CD4-positive, alpha-beta T cell treated with Interleukin-17A for 4 hours (primary cell): ENCODE results near the gene ZNF362.

Source experiments
- DNase-seq: peaks from one replicate; pipeline ENCODE4 v3.0.0-alpha.2; 2020; ENCODE audit warnings: mixed read lengths

Gene ZNF362

GRCh38 chr1:33330906-33331305 is 74.6 kb downstream of the ZNF362 start:
- no peak for DNase-seq

DNA sequence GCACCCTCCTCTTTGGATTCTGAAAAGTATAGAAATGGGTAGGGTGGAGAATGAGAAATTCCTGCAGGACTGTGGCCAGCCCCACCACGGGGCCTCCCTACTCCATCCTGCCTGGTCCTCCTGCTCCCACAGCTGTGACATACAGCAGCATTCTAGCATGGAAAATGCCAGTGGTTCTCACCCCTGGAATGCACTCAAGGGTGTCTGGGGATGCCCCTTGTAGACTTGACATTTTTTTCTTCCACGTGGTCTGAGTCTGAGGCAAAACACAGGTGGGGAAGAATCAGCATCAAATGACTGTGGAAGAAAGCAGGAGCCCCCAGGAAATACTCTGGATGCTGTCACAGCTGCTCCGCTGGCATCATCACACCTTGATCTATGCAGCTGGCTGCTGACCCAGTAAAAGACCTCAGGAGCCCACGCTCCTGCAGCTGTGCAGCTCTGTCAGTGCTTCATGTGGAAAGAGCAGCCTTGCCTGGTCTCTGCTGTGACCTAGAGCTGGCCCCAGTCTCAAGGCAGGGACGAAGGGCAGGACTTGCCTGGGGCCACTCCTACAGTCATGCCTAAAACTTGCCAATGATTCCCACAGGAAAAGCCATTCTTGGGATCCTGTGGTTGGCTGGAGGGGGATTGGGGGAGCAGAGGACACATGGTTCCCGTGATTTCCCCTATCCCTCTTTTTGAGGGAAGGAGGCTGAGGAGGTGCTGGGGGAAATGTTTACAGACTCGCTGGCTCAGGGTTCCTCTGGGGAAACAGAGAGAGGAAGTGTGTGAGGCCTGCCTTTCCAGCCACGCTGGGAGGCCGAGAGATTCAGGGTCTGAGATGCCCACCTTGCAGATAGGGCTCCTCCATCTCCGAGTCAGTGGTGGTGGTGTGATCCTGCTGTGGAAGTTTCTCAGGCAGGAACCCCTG is 75.4 kb downstream of the ZNF362 start:
- DNase-seq, result no peak

DNA sequence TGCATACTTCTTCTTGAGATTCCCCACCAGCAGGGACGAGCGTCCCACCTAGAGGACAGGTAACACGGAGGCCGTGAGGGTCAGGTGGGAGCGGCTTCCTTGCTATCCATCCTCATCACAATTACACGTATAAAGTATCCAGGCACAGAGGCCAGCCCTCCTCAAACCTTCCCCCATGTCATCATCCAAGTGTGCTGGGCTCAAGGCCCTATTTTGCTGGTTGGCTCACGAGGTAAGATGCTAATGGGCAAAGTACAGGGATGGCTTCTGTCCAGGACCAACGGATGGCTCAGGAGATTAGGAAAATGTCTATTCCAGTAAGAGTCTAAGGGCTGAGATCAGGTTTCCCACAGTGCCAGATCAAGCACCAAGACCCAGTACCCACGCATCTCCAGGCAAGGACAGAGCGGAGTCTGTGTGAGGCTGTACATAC is 76.1 kb downstream of the ZNF362 start:
- DNase-seq, result no peak

GRCh38 chr1:33332881-33333280 is 76.6 kb downstream of the ZNF362 start:
- no peak for DNase-seq

GRCh38 chr1:33334081-33334552 is 77.8 kb downstream of the ZNF362 start:
- no peak for DNase-seq

DNA sequence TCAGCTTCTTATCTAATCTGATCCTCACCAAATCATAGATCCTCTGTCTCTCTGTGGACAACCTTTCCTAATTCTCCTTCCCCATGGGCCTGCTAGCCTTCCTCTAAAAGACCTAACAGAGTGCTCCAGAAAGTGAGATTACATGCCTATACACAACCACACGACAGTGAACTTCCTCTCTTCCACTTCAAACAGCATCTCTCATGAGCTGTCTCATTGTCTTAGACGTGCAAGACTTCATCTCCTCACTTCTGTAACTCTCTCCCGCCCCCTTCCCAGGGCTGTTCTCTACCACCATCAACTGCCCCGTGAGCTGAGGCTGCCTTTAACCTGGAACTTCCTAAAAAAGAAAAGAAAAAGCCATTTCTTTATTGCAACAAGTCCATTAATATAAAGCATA is 78.7 kb downstream of the ZNF362 start:
- DNase-seq, result no peak

DNA sequence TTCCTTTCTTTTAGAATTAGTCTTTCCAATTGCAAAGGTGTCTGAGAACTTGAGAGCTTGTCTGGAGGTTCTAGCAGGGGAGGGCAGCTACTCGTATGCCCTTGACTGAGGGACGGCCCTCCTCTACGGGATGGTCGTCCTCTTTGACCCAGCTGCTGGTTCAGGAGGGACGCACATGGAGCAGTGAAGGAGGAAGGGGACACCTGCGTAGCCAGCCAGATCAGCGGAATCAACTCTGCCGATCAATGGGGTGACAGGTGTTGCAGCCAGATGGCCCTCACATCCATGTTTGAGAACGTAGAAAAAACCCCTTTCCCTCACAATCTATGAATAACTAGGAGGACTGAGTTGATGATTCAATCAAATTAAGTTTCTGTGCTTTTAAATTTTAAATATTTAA is 80.3 kb downstream of the ZNF362 start:
- no peak for DNase-seq

- no peak for DNase-seq
Observed at GRCh38 chr1:33337441-33337840, 81.1 kb downstream of the ZNF362 start.

DNA sequence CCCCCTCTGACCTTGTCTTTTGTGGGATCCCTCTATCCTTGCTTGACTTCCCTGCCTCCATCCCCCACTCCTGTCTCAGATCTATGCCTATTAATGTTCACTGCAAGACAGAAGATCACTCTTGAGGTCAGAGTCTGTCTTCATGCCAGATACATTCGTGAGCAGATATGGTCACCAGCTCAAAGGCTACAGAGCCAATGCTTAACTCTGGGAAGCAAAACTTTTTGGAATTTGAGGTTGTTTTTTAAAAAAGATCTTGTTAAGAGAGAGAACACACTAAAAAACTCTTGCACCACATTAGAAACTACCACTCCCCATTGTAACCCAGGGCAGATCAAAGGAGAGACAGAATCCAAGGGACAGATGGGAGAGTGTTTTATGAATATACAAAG is 81.8 kb downstream of the ZNF362 start:
- DNase-seq, result no peak

GRCh38 chr1:33338440-33339211 is 82.3 kb downstream of the ZNF362 start:
- DNase-seq, result no peak

DNA sequence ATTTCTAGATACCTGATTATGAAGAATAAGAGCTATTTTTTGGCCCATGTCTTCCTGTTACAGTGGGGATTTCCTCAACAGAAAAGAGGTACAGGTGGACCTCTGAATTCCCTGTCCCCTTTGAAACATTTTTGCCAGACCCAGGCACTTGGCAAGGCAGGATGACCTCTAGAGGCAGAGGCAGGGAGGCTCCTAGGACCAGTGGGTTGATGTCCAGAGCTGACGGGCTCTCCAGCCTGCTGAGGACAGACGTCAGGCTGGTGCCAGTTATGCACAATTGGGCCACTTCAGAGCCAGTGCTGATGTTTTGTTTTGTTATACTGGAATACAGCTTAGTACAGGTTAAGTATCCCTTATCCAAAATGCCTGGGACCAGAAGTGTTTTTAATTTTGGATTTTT is 83.1 kb downstream of the ZNF362 start:
- no peak for DNase-seq

GRCh38 chr1:33341190-33341589 is 84.9 kb downstream of the ZNF362 start:
- DNase-seq, result no peak

- no peak for DNase-seq
Observed at GRCh38 chr1:33342041-33342723, 85.9 kb downstream of the ZNF362 start.

GRCh38 chr1:33343539-33343938 is 87.2 kb downstream of the ZNF362 start:
- DNase-seq, result no peak

DNA sequence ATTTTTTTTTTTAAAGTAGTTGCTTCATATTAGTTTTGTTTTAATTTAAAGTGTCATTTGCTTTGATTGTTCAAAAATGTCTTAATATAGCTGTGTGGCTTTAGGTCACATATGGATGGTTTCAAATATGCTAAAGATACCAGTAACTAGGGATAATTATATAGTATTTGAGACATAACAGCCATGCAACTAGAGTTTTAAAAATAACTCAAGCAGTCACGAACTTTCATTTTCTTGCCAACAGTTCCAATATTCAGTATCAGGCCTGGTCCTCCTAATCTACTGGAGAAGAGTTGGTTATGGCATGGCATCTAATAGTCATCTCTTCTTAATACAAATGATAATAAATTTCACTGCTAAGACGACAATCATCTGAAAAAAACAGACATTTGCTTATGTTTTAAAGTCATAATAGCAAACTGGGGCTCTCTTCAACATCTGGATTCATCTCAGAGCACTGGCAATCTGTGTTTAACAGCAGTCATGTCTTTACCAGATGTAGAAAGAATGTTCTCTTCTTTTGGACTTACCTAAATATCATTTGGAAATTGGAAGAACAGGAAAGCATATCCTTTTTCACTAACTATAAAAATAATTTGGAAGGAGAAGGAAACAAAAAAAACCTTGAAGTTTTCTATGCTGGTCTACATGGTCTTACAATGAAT is 88.7 kb downstream of the ZNF362 start:
- DNase-seq, result no peak

DNA sequence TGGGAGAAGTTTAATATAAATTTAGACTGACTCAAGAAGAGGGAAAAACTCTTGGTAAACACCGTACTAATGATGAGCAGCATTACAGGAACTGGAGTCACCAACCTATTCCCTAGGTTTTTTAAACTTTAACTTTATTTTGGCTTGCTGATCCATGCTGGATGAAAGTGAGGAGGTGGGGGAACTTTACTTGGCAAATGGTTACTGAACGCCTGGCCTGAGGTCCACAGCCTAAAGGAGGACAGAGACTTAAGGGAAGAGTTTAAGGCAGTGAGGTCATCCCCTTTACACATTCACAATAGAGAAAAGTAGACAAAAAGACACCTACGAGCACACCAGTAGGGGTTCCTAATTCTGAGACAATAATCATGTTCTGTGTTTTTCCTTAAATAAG is 90.2 kb downstream of the ZNF362 start:
- no peak for DNase-seq

DNA sequence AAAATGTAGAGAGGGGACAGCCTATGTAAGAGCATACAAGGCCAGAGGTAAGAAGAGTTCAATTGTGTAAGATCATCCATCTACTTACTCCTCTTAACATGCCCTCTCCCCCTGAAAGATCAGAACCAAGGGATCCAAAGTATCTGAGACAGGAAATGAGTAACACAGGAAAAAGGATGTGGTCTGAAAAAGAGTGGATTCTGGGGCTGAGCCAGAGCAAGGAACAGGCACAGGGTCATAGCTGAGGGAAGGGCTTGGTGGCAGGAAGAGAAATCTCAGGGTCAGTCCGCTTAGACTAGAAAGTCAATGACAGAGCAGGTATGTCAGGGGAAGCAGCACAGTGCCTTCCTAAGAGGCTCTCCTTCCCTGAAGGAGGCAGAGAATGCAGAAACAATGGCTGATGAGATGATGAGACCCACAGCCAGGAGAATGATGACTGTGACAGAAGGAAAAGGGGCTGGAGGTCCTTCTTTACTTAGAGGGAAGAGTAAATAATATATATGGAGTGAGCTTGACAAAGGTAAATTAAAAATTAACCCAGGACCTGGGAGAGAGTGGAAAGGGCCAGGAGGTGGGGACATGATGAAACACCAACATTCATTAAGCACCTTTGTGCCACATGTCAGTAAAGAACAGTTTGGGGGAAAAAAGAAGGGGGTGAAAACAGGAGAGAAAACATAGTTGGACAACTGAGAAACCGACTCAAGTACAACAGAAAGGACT is 90.8 kb downstream of the ZNF362 start:
- DNase-seq, result no peak

GRCh38 chr1:33347650-33347992 is 91.3 kb downstream of the ZNF362 start:
- DNase-seq, result no peak

- no peak for DNase-seq
Observed at GRCh38 chr1:33348194-33348593, 91.9 kb downstream of the ZNF362 start.

DNA sequence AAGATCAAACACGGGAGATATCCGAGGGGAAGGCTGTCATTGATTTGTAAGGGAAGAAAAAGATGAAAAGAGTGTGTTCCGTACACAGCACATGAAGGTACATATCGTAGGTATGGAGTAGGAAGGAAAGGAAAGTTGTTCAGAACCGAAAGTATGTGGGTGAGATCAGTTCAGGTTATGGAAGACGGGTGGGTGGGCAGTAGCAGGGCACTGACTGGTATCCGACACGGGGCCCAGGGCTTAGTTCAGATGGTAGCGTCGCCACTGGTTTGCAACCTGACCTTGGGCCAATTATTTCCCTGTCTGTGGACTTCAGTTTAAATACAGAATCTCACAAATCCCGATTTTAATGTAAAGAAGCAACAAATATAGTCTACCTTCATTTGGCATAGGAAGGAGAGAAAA is 92.4 kb downstream of the ZNF362 start:
- DNase-seq, result peak; percentile 32

DNA sequence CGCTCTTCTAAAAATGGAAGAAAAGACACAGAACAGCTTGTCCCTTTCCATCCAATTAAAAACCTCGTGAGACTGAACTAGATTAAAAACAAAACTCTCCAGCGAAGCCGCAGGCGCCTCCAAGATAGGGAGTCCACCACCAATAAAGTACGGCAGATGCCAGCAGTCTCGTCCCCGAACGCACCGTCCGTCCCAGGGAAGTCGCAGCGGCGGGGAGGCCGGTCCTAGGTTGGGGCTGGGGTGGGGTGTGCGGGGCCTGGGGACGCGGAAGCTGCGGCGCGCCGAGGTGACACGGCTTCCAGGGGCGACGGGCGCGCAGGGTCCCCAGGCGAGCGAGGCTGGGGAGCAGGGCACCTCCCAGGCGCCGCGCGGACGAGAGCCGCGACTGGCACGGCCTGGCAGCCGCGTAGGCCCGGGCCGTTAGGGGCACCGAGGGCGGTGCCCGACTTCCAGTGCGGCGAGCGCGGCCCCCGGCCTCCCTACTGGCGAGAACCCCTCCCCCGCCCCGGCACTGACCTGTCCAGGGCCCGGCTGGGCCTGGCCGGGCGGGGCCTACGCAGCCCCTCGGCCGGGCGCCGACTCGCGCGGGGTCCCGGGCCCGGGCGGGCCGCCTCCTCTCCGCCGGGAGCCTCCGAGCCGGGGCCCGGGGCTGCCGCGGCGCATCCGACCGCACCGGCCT is 92.9 kb downstream of the ZNF362 start:
- peak; percentile 65 for DNase-seq
